H54 (cell line): ENCODE measurements around the gene DNAJB4.
A peak's percentile ranks its signal among the peaks of the same experiment; 100 is the strongest.

Source experiments
- DNase-seq: peaks from one replicate; pipeline ENCODE4 v3.0.0; 2011; ENCODE audit warnings: low spot score, mixed read lengths; ENCODE audit not compliant: insufficient read length
- FAIRE-seq: peaks from 3 replicates; lab custom pipeline; 2011; peaks lifted over from hg19 to GRCh38; lab: Jason Lieb, UNC
- POLR2A ChIP-seq: IDR thresholded peaks from 2 replicates; pipeline ENCODE4 v1.6.1; 2011; ENCODE audit warnings: low read depth, mild to moderate bottlenecking, low read length

The DNAJB4 gene

DNA sequence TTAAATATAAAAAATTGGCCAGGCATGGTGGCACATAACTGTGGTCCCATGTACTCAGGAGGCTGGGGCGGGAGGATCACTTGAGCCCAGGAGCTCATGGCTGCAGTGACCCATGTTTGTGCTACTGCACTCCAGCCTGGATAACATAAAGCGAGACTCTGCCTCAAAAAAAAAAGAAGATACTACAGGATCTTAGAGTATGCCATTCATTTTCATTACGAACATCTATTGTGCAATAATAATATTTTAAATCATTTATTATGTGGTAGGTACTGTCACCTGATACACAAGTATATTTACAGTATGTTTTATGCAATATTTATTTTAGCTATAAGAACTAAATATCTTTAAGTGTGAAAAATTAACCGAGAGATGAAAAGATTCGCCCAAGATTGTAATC lies 31.7 kb downstream of the DNAJB4 start:
- DNase-seq (no peak), FAIRE-seq (no peak)
- no peak for TF ChIP-seq POLR2A

DNA sequence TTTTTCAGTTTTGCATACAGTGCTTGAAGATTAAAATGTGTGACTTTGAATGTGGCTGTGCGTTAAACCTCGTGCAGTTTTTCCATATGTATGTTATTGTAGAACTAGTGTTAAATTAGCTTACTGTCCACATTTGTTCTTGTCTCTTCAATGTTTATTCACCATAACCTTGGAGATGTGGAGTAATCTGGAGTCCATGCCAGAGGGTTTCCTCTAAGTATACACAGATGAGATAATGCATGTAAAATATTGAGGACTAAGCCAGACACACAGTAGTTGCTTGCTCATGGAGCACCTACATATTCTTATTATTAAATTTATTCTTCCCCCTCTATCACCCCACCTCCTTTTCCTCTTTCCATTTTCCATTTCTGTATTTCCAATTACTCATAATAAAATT lies 33.3 kb downstream of the DNAJB4 start:
- DNase-seq (no peak), FAIRE-seq (no peak)
- TF ChIP-seq POLR2A, result no peak

DNA sequence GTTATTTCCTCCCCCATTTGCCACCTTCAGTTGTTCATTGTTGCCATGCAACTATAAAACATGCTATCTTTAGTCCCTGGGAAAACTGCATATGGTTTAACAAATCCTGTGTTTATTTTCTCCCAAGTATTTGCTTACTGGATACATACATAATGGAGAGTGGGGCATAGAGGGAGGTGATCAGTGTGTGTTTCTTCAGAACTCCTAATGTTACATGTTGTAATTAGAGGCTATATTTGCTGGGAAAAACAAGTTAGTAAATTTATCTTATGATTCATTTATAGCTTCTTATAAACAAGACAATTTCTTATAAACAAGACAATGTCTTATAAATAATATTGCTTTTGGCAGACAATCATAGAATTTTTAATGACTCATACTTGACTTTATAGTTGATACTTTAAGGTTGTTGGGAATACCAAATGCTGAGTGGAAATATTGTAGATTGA lies 33.8 kb downstream of the DNAJB4 start:
- FAIRE-seq (peak; percentile 15), DNase-seq (no peak)
- TF ChIP-seq POLR2A, result no peak

DNA sequence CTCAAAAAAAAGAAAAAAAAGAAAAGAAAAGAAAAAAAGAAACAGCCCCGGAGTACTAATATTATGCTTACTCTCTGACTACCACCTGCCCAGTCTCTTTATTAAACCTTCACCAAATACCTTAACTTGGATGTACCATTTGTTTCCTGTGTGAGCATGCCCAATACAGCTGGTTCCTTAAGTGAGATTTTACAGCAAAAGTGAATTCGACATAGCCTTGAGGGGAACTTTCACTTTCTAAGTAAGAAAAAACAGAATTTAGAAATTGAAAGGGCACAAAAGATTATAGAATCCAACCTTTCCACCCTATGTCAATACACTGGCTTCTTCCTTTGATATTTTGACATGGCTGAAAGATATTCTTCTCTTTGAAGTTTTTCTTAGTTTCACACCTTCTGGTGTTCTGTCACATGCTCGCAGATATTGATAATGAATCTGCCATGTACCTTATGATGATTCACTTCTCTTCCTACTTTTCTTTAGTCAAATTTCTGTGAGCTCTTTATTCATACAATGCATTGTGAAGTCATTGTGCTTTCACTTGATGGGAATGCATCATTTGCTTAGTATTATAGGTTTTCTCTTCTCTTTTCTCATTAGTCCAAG lies 35.8 kb downstream of the DNAJB4 start:
- no peak for TF ChIP-seq POLR2A
- DNase-seq (no peak), FAIRE-seq (no peak)

DNA sequence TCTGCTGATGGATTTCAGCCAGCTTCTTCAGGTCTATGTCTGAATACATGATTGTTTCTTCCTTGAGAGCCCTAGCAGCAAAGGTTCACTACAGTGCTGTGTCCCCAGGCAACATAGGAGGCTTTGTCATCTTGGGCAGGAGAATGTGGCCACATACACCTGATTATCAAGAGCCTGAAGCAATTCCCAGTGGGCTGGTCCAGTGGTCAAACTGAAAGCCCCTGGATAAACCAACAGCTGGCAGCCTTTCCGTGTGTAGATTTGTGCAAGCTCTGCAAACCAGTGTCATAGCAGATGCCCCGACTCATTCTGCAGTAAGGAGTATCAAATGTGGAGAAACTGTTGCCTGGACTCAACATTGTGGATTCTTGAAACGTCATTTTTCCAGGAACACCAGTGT lies 38.7 kb downstream of the DNAJB4 start:
- no peak for TF ChIP-seq POLR2A
- FAIRE-seq (no peak), DNase-seq (no peak)

DNA sequence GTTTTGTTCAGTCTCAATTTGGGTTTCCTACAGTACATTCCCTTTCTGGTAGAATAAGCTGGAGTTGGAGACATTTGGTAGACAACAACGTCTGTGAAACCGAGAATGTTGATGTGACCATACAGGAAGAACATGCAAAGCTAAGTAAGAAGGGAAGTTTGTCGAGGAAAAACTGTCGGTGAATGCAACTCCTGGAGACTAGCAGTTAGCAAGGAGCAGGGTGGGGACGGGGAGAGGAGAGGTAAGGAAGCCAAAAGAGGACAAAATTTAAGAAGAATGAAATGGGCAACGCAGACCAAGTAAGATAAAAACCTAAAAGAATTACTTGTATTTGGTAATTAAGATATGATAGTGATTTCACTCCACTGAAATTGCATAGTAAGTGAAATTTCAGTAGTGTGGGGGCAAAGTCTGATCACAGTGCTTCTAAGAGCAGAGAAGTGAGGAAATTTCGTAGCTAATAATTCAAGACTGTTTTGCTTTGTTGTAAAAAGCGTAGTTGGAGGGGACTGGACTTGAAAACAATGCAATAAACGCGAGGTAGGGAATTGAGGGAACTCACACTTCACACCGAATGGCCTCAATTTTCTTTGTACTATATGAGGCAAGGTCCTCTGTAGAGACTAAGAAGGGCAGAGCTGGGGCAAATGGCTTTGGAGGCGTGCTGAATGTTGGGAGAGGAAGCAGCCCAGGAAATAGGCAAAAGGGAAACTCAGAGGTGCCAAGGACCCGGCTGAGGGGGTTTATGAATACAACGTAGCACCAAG lies 40.2 kb downstream of the DNAJB4 start:
- DNase-seq, result no peak
- no peak for TF ChIP-seq POLR2A
- FAIRE-seq, result no peak

DNA sequence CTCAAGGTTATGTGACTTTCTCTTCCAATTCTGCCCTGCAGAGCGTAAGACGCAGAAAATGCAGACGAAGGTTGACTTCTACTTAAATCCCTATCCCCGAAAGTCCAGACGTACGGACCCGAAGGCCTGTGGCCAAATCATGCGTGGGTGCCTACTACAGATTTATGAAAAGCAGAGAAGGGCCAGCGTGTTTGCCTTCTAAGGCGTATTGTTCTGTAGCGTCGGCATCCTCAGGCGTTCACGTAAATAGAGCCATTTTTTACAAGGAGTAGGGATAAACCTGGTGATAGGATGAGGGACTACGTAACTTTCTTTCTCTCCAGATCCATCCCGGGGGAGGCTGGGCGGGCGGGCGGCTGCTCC lies 40.8 kb downstream of the DNAJB4 start:
- no peak for TF ChIP-seq POLR2A
- FAIRE-seq (no peak), DNase-seq (no peak)

DNA sequence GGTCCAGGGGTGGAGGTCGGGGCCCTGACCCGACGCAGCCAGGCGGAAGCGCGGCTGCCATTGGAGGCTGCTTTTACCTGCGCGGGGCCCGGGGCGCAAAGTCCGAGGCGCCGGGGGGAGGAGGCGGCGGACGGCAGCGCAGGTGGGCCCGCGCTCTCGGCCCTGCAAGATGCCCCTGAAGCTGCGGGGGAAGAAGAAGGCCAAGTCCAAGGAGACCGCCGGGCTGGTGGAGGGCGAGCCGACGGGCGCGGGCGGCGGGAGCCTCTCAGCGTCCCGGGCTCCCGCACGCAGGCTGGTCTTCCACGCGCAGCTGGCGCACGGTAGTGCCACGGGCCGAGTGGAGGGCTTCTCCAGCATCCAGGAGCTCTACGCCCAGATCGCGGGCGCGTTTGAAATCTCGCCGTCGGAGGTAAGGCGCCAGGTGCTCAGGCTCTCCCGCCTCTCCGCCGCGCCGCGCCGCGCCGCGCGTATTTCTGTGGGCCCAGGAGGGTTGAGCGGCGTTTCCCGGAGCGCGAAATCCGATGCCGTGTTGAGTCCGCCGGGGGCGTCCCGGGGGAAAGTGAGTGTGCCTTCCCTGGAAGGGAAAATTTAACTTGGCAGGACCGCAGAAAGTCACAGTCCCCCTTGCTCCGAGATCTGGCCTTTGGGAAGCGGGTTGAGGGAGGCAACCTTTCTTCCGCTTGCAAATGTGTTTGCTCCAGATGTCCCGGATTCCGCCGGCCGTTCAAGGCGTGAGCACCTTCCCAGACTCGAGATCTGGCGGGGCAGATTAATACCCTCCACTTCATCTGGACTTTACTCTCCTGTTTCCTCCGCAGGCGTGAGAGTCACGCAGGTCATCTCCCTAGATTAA lies 41.4 kb downstream of the DNAJB4 start, which contains the start of gene GIPC2:
TSS of gene GIPC2 (plus strand) at position 41 of the 853 bp plus-strand sequence. CDS start at position 170, 129 bp downstream.
- FAIRE-seq (no peak), DNase-seq (no peak)
- TF ChIP-seq POLR2A, result no peak

DNA sequence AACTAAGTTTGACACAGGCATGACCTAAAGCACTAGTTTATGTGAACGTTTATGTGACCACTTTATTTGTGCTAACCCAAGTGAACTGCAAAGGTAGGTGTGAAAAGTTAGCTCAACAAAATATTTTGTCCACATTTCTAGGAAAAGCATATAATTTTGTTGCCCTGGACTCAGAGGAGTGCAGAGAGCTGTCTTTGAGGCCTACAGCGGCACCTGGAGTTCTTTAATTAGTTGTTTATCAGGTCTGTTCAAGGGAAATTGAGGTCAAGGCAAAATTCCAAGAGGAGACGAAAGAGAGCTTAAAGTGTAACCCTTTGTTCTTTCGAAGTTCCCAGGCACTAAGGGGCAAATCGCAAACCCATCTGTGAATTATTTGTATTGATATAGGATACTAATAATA lies 42.4 kb downstream of the DNAJB4 start:
- no peak for DNase-seq
- FAIRE-seq, result peak; percentile 60
- no peak for TF ChIP-seq POLR2A

DNA sequence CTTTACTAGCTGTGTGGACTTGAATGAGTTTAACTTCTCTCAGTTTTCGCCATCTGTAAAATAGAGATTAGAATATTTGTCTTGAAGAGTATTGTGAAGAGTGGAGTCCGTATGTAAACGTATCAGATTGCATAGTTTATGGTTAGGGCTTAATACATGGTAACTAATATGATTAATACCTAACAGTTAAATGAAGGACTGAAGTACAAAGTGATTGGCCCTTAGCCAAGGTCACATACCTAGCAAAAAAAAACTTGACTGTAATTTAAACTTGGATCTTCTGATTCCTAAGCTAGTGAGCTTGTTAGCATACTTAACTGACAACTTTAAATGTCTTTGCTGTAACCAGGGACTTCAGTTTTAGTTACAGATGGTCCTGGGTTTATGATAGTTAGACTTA lies 42.9 kb downstream of the DNAJB4 start:
- no peak for TF ChIP-seq POLR2A
- DNase-seq, result no peak
- peak; percentile 60 for FAIRE-seq

DNA sequence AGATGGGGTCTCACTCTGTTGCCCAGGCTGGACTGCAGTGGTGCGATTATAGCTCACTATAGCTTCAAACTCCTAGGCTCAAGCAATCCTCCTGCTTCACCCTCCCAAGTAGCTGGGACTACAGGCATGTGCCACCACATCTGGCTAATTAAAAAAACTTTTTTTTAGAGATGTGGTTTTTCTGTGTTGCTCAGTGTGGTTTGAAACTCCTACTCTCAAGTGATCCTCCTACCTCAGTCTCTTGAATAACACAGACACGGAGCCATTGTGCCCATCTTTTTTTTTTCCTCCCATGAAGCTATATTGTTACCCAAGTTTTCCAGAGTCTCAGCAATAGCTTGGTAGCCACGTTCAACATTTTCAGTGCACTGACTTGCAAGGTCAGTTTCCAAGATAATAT lies 43.7 kb downstream of the DNAJB4 start:
- FAIRE-seq (no peak), DNase-seq (no peak)
- no peak for TF ChIP-seq POLR2A

DNA sequence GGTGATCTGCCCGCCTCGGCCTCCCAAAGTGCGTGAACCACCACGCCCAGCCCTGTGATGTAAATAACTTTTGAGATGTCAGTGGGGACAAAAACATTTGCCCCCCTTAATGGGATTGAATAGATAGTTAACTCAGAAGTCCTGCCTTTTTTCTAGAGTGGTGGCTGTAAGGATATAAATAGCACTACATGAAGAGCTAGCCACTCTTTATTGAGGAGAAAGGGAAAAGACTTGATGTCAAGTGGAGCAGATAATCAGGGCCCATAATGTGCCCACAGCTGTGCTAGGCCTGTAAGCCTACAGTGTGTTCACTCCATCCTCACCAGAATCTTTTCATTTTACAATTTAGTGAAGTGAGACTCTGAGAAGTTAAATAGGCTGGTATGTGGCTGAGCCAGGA lies 44.7 kb downstream of the DNAJB4 start:
- TF ChIP-seq POLR2A, result no peak
- FAIRE-seq, result no peak

DNA sequence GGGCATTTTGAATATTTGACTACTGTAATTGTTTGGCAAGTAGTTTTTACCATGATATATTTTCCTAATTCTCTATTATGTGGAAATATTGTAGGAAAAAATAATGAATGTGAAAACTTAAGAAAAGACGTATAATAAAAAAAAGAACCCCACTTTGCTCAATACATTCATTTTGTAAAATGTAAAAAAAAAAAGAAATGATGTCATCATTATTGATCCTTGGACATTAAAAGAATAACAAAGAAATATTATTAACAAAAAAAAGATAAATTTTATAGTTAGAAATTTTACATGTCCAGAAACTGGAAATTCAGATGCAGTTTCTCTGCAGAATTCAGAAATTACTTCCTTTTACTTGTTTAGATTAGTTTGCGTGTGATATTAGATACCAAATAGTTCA lies 46.3 kb downstream of the DNAJB4 start:
- TF ChIP-seq POLR2A, result no peak
- FAIRE-seq (no peak), DNase-seq (no peak)

More for the DNA sequence above, 44.7 kb downstream of the DNAJB4 start:
- DNase-seq, result no peak
